HK-2 (cell line): Measurements from ENCODE around the gene PCDHGA1.
A peak's percentile ranks its signal among the peaks of the same experiment; 100 is the strongest.

Experiments
- DNase-seq: peaks from one replicate; pipeline ENCODE4 v3.0.0-alpha.2; 2018; ENCODE audit not compliant: unreplicated experiment

PCDHGA1 gene

DNA sequence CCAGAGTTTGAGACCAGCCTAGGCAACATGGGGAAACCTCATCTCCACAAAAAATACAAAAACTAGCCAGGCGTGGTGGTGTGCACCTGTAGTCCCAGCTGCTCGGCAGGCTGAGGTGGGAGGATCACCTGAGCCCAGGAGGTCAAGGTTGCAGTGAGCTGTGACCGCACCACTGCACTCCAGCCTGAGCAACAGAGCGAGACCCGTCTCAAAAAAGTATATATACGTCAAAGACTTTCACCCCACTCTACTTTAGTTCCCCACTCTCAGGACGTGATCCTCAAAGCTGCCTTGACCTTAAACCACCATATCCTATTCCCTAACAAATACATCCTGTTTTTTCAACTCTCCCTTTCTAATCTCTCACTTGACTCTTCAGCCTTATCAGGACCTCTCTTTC, 199.6 kb downstream of the PCDHGA1 start:
- DNase-seq, result no peak

DNA sequence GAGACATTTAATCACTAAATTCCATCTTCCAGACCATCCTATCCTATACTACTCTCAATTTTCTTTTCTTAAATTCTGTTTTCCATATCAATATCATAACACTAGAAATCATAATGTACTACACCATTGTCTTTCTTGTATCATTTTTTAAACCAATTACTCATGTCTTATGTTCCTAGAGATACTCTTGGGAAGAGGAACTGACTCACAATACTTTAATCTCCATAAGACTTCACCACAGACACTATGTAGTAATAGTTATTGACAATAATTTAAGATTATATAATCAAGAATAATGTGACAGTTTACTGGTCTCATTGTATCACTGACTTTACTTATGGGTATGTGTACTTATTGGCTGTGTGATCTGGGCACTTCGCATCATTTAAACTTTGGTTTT, 202.4 kb downstream of the PCDHGA1 start:
- DNase-seq, result no peak

DNA sequence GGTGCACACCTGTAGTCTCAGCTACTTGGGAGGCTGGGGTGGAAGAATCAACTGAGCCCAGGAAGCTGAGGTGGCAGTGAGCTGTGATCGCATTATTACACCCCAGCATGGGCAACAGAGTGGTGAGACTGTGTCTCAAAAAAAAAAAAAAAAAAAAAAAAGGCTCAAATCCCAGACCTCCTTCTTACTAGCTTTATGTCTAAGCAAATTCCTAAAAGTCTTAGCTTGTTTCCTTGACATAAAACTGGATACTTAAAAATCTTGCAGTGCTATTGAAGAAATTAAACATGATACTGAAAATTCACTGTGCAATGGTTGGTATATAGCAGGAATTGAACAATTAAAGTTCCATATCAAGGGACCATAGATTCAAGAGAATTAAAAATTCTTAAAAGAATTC, 203.6 kb downstream of the PCDHGA1 start:
- DNase-seq, result no peak

DNA sequence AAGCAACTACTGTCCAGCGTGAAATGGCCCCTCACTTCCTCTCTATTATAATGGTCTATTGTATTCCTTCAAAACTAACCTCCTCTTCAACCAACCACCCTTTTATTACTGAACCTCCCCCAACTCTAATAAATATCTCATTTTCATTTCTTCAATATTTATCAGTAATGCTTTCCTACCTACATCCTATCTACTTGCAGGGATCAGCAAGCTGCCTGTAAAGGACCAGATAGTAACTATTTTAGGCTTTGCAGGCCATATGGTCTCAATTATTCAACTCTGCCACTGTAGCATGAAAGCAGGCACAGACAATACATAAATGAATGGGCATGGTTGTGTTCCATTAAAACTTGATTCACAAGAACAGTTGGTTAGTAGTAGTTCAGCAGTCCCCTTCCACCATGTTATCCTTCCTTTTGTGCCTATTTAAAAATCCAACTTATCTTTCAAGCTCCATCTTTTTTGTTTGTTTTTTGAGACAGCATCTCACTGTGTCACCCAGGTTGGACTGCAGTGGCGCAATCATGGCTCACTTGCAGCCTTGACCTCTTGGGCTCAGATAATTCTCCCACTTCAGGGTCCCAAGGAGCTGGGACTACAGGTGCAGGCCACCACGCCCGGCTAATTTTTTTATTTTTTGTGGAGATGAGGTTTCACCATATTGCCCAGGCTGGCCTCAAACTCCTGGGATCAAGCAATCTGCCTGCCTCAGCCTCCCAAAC, 204.3 kb downstream of the PCDHGA1 start:
- DNase-seq, result no peak

DNA sequence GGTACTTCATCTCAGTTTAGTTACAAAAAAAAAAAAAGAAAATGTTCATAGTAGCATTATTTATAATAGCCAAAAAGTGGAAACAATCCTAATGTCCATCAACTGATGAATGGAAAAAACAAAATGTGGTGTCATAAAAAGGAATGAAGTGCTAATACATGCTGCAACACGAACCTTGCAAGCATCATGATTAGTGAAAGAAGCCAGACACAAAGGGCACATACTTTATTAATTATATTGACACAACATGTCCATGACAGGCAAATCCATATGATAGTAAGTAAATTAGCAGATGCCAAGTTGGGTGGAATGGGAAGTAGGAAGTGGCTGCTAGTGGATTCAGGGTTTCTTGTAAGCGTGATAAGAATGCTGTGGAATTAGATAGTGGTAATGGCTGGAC, 212.7 kb downstream of the PCDHGA1 start:
- no peak for DNase-seq

DNA sequence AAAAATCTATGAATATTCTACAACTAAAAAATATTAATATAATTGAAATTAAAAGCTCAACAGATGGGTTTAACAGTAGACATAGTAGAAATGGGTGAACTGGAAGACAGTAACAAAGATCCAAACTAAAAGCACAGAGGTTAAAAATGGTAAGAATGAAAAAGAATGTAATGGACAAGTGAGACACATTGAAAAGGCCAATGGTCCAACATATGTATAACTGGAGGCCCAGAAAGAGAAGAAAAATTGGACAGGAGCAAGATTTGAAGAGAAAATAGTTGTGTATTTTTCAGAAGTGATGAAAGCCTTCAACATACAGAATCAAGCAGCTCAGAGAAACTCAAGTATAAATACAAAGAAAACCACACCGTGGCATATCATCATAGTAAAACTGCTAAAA, 217.2 kb downstream of the PCDHGA1 start:
- DNase-seq, result no peak

DNA sequence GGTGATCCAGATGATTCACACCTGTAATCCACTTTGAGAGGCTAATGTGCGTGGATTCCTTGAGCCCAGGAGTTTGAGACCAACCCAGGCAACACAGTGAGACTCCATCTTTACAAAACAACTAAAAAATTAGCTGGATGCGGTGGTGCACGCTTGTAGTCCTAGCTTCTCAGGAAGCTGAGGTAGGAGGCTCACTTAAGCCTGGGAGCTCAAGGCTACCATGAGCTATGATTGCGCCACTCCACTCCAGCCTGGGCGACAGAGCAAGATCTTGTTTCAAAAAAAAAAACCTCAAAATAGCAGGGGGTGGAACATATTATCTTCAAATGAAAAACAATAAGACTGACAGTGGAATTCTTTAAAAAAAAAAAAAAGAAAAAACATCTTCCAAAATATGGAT, 217.6 kb downstream of the PCDHGA1 start:
- no peak for DNase-seq

DNA sequence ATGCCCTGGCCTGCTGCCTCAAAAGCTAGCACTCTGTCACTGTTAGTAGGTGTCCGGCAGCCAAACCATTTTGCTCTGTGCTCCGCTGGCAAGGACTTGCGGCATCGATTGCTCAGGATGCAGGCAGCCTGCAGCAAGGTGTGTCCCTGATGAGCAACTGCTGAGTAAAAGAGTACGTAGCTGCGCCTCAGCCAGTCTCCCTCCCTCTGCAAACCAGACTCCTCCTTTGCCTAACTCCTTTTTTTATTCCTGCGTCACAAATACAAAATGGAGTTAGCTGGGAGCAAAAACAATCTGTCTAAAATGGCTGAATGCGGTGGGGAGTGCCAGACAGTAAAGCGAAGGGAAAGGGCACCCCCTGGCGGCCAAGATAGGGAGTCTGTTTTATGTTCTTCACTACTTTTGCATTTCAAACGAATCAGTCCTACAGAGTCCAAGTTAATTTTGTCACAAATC, 227.4 kb downstream of the PCDHGA1 start:
- DNase-seq, result peak; percentile 46

DNA sequence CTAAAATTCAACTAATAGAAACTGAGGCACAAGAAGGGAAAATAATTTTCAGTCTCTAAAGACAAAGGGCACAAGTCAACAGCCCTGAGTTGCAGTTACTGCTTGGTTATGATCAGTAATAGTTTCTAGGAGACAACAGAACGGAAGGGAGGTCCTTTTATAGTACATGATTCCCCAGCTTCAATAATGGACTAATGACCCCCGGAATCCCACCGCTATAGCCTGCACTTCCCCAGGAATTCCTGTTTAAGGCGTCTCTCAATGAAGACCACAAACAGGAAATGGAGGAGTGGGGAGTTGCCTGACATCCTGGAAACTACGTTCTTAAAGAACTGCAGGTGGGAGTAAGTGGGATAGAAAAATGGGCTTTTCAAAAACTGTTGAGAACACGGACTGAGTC, 227.8 kb downstream of the PCDHGA1 start:
- no peak for DNase-seq

DNA sequence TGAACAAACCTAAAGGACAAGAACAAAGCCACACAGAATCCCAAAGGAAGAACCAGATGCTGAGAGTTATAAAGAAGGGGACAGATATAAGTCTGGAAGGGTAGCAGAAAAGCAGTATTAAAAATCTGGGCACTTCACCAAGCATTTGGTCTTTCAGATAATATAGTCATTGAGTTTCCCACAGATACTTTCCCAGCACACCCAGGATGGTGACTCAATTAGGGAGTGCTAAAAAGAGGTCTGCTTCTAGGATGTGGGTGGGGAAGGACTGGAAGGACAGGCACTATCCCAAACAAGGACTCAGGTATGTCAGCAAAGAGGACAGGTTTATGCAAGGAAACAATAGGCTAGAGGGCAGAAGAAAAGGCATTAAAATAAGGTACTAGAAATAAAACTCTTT, 229.1 kb downstream of the PCDHGA1 start:
- no peak for DNase-seq

DNA sequence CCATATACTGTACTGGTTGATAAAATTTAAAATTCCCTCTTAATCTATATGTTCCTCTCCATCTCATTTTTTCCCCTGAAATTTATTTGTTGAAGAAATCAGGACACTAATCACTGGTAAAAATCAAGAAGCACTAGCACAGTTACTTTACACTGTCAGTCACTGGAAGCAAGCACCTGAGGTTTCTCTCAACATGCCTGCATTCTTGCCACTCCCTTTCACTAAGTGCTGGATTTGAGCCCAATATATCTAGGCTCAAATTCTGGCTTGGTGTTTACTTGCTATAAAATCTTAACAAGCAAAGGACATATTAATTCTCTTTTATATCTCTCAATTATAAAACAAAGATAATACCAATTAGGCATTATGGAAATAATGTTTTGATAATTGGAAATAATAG, 229.8 kb downstream of the PCDHGA1 start:
- no peak for DNase-seq

DNA sequence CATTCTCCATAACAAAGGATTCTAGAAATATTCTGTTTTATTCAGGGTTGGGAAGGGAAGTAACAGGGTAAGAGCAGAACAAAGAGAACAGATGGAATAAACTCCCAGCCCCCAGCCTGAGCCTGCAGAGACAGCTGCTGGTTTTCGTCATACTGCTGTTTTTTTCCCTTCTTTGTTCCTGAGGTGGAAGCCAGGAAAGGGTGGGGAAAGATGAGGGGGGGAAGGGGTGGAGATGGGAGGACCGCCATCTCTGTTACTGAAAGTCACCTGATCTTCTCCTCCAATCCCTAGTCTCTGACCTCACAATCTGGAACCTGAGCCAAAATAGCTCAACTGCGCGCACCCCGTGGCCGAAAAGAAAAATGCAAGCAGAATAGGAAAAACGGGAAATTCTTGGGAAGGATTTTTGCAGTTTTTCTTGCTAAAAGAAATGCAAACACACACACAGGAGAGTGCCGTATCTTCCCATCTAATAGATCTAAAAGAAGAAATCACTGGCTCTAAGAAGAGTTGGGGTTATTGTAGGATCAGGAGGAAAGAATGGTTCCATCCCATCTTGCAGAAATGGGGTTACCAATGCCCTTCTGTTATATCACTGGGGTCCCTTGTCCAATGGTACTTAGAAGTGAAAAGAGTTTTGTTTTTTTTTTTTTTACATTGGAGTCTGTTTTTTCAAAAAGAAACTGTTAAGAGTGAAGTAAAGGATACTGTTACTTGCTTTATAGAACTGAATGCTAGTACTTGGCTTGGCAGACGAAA, 230.6 kb downstream of the PCDHGA1 start:
- peak; percentile 39 for DNase-seq
